GM23338 (cell line): Measurements from ENCODE around the gene PPID. TPM values are rescaled to one million over a fixed set of nuclear protein-coding genes. Genes with fewer than 3 reads are reported as not detected.

Experiments
- ATAC-seq: fragments of 200-7000 bp; cut with Tn5 transposase; 3 replicates; pipeline ENCODE4 v1.9.1; 2020
- DNase-seq: peaks from one replicate; pipeline ENCODE4 v3.0.0-alpha.2; 2015; ENCODE audit warnings: low spot score
- H2AFZ ChIP-seq: fragments of 200-600 bp; sonication (generic); 2 replicates; pipeline ENCODE4 v1.8.0; 2016; ENCODE audit warnings: antibody characterized with exemption, mild to moderate bottlenecking, moderate library complexity
- H3F3A ChIP-seq: fragments of 200-600 bp; sonication (generic); replicated peaks from 2 replicates; pipeline ENCODE4 v1.8.0; 2017; ENCODE audit warnings: antibody characterized with exemption, mixed run types, low read depth
- H3K27ac ChIP-seq: fragments of 200-600 bp; sonication (generic); 2 replicates; pipeline ENCODE4 v1.6.1; 2016; ENCODE audit warnings: low read depth
- H3K27me3 ChIP-seq: fragments of 200-600 bp; sonication (generic); 2 replicates; pipeline ENCODE4 v1.8.0; 2016; ENCODE audit warnings: mild to moderate bottlenecking, mixed run types, moderate library complexity; ENCODE audit not compliant: insufficient read depth
- H3K36me3 ChIP-seq: fragments of 200-600 bp; sonication (generic); 2 replicates; pipeline ENCODE4 v1.8.0; 2016; ENCODE audit warnings: mild to moderate bottlenecking; ENCODE audit not compliant: insufficient read depth
- H3K4me1 ChIP-seq: fragments of 200-600 bp; sonication (generic); 2 replicates; pipeline ENCODE4 v1.8.0; 2016; ENCODE audit warnings: mild to moderate bottlenecking, moderate library complexity; ENCODE audit not compliant: insufficient read depth
- H3K4me2 ChIP-seq: fragments of 200-600 bp; sonication (generic); 2 replicates; pipeline ENCODE4 v1.7.1; 2017; ENCODE audit warnings: mixed run types
- H3K4me3 ChIP-seq: fragments of 200-600 bp; sonication (generic); 2 replicates; pipeline ENCODE4 v1.6.1; 2016; ENCODE audit warnings: mixed run types
- H3K79me2 ChIP-seq: fragments of 200-600 bp; sonication (generic); replicated peaks from 2 replicates; pipeline ENCODE4 v1.8.0; 2017; ENCODE audit warnings: mild to moderate bottlenecking; ENCODE audit not compliant: insufficient read depth
- H3K9me2 ChIP-seq: fragments of 200-600 bp; sonication (generic); 2 replicates; pipeline ENCODE4 v1.8.0; 2017; ENCODE audit not compliant: insufficient read depth
- H4K20me1 ChIP-seq: fragments of 200-600 bp; sonication (generic); replicated peaks from 2 replicates; pipeline ENCODE4 v1.8.0; 2017; ENCODE audit warnings: mild to moderate bottlenecking; ENCODE audit not compliant: insufficient read depth
- H3K27ac Mint-ChIP-seq: 2 replicates; pipeline ENCODE4 v1.8.0; 2020; ENCODE audit warnings: inconsistent platforms, mild to moderate bottlenecking, moderate library complexity, mixed read lengths
- H3K27me3 Mint-ChIP-seq: 3 replicates; pipeline ENCODE4 v1.8.0; 2022; ENCODE audit warnings: low read depth, mild to moderate bottlenecking, moderate library complexity, mixed read lengths, inconsistent platforms; ENCODE audit not compliant: insufficient read depth, poor library complexity
- H3K36me3 Mint-ChIP-seq: 3 replicates; pipeline ENCODE4 v1.8.0; 2021; ENCODE audit warnings: low read depth, mild to moderate bottlenecking, inconsistent platforms, moderate library complexity, mixed read lengths
- H3K4me1 Mint-ChIP-seq: 3 replicates; pipeline ENCODE4 v1.8.0; 2020; ENCODE audit warnings: mild to moderate bottlenecking, inconsistent platforms, mixed read lengths
- H3K4me3 Mint-ChIP-seq: 3 replicates; pipeline ENCODE4 v1.8.0; 2021; ENCODE audit warnings: moderate library complexity, mild to moderate bottlenecking, inconsistent platforms, mixed read lengths
- H3K9me3 Mint-ChIP-seq: 3 replicates; pipeline ENCODE4 v1.8.0; 2020; ENCODE audit warnings: moderate library complexity, mild to moderate bottlenecking, inconsistent platforms, mixed read lengths
- CREB1 ChIP-seq: fragments of 250-450 bp; sonication (Bioruptor Pico); IDR thresholded peaks from 2 replicates; pipeline ENCODE4 v1.5.0; 2020; ENCODE audit warnings: low read depth, mild to moderate bottlenecking, moderate library complexity
- EZH2phosphoT487 ChIP-seq: fragments of 200-600 bp; sonication (generic); IDR thresholded peaks from one replicate; pipeline ENCODE4 v1.8.1; 2018; ENCODE audit warnings: antibody characterized with exemption; ENCODE audit not compliant: unreplicated experiment
- JUNB ChIP-seq: IDR thresholded peaks from one replicate; pipeline ENCODE4 v1.6.1; 2016; ENCODE audit warnings: antibody characterized with exemption; ENCODE audit not compliant: unreplicated experiment
- POLR2AphosphoS5 ChIP-seq: IDR thresholded peaks from 2 replicates; pipeline ENCODE4 v1.6.1; 2016; ENCODE audit warnings: antibody characterized with exemption, low read depth
- ZNF114 ChIP-seq: fragments of 250-450 bp; sonication (Bioruptor Pico); IDR thresholded peaks from 2 replicates; pipeline ENCODE4 v1.5.0; 2020; ENCODE audit warnings: mild to moderate bottlenecking, moderate library complexity
- polyA plus RNA-seq: library from polyadenylated mRNA; unstranded; fragments of >200 nt; fragmentation: Nextera tagmentation; extraction: Ambion mirVana; gene quantifications from 2 replicates; pipeline ENCODE4 v1.2.1, GENCODE V29; 2016
- total RNA-seq: library from RNA; depleted of rRNA; stranded (reverse); fragments of >200 nt; shearing (Covaris generic); gene quantifications from 2 replicates; pipeline ENCODE4 v1.2.3, GENCODE V29; 2014
- TF ChIP-seq, protein P1 (sequence below), 2 experiments: fragments of 200-600 bp in 1 of 2; sonication (generic) in 1 of 2; conservative IDR thresholded peaks; 2 replicates each; pipeline versions ENCODE4 v1.5.1 to v1.6.1; 2016 to 2017; ENCODE audit warnings: antibody characterized with exemption in 2 of 2, low read depth in 2 of 2, mild to moderate bottlenecking in 2 of 2, moderate library complexity in 1 of 2
- TF ChIP-seq, protein P2 (sequence below): IDR thresholded peaks from 2 replicates; pipeline ENCODE4 v1.6.1; 2016; ENCODE audit warnings: antibody characterized with exemption
- TF ChIP-seq, protein P3 (sequence below): fragments of 250-450 bp; sonication (Bioruptor Pico); IDR thresholded peaks from 2 replicates; pipeline ENCODE4 v1.5.0; 2020; ENCODE audit warnings: mild to moderate bottlenecking, moderate library complexity

The PPID gene
- total and polyA plus RNA-seq, 2 experiments from 2014 or later, result 56.6 to 66.2 TPM

DNA sequence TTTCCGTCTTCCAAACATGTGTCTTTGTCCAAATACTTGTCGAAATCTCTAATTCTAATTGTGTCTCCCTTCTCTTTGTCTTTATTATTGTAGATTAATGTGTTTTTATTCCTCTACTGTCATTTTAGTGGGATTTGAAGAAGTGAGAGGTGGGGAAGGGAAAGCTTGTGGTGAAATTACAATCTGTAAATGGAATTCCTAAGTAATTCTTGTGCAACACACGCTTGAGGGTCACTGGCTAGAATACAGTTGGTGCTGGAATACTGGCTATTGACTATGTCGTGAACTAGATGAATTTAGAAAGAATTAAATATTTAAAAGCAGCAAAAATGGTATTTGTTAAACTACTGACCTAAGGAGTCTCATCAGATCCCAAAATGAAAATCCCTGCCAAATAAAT is 34.9 kb upstream of the PPID start:
- Histone ChIP-seq H3K36me3 (no peaks in the 10 kb centered on the region), H3K9me2 (no peaks in the 10 kb centered on the region), H3K4me3 (no peak overlapping the region), H3K4me1 (no peaks in the 10 kb centered on the region), H3K27me3 (no peaks in the 10 kb centered on the region), H3F3A (no peaks in the 10 kb centered on the region), H3K27ac (no peak overlapping the region), H3K4me2 (no peak overlapping the region), H2AFZ (no peak overlapping the region), H4K20me1 (no peaks in the 10 kb centered on the region), H3K79me2 (no peaks in the 10 kb centered on the region)
- peaks cover 6% of the 10 kb centered on the region for H3K36me3 Mint-ChIP-seq
- DNase-seq (no peak), ATAC-seq (no peak)
- no peak overlapping the region for H3K27ac Mint-ChIP-seq
- H3K9me3 Mint-ChIP-seq, result peaks cover 23% of the 10 kb centered on the region
- TF ChIP-seq ZNF114 (CRISPR knock-in tag) (no peak), EZH2phosphoT487 (no peak)
- TF ChIP-seq, protein P1, sequence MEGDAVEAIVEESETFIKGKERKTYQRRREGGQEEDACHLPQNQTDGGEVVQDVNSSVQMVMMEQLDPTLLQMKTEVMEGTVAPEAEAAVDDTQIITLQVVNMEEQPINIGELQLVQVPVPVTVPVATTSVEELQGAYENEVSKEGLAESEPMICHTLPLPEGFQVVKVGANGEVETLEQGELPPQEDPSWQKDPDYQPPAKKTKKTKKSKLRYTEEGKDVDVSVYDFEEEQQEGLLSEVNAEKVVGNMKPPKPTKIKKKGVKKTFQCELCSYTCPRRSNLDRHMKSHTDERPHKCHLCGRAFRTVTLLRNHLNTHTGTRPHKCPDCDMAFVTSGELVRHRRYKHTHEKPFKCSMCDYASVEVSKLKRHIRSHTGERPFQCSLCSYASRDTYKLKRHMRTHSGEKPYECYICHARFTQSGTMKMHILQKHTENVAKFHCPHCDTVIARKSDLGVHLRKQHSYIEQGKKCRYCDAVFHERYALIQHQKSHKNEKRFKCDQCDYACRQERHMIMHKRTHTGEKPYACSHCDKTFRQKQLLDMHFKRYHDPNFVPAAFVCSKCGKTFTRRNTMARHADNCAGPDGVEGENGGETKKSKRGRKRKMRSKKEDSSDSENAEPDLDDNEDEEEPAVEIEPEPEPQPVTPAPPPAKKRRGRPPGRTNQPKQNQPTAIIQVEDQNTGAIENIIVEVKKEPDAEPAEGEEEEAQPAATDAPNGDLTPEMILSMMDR (conservative IDR thresholded peaks at IDR 0.05; ENCODE audit: low read depth in 2 of 2), result no peak
- H3K4me3 Mint-ChIP-seq, result no peak overlapping the region
- no peaks in the 10 kb centered on the region for H3K4me1 Mint-ChIP-seq
- peaks cover 1% of the 10 kb centered on the region for H3K27me3 Mint-ChIP-seq

DNA sequence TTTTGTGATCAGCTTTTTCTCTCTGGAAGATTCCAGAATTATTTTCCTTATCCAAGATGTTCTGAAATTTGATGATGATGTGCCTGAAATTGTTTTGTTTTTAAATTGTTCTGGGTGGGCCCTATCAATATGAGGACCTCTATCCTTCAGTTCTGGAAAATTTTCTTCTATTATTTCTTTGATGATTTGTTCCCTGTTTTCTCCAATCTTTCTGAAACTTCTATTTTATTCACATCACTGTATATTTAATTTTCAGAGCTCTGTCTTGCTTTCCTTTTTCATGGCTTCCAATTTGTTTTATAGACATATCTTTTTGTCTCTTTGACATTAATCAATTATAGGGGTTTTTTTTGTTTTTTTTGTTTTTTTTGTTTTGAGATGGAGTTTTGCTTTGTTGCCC is 33.4 kb upstream of the PPID start:
- Histone ChIP-seq H3K79me2 (no peaks in the 10 kb centered on the region), H3K4me1 (no peaks in the 10 kb centered on the region), H3K4me3 (no peak overlapping the region), H3K27ac (no peak overlapping the region), H2AFZ (no peak overlapping the region), H3K4me2 (no peak overlapping the region), H3K27me3 (no peaks in the 10 kb centered on the region), H4K20me1 (no peaks in the 10 kb centered on the region), H3K9me2 (no peaks in the 10 kb centered on the region), H3F3A (no peaks in the 10 kb centered on the region), H3K36me3 (no peaks in the 10 kb centered on the region)
- Mint-ChIP-seq H3K27ac (no peak overlapping the region), H3K4me3 (no peak overlapping the region), H3K36me3 (peaks cover 6% of the 10 kb centered on the region), H3K9me3 (peaks cover 23% of the 10 kb centered on the region), H3K27me3 (peaks cover 1% of the 10 kb centered on the region), H3K4me1 (no peaks in the 10 kb centered on the region)
- ATAC-seq, result no peak
- no peak for DNase-seq
- TF ChIP-seq JUNB (no peak), ZNF114 (CRISPR knock-in tag) (no peak), CREB1 (no peak), POLR2AphosphoS5 (no peak)
- TF ChIP-seq, protein P2, sequence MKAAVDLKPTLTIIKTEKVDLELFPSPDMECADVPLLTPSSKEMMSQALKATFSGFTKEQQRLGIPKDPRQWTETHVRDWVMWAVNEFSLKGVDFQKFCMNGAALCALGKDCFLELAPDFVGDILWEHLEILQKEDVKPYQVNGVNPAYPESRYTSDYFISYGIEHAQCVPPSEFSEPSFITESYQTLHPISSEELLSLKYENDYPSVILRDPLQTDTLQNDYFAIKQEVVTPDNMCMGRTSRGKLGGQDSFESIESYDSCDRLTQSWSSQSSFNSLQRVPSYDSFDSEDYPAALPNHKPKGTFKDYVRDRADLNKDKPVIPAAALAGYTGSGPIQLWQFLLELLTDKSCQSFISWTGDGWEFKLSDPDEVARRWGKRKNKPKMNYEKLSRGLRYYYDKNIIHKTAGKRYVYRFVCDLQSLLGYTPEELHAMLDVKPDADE, result no peak
- TF ChIP-seq, protein P3, sequence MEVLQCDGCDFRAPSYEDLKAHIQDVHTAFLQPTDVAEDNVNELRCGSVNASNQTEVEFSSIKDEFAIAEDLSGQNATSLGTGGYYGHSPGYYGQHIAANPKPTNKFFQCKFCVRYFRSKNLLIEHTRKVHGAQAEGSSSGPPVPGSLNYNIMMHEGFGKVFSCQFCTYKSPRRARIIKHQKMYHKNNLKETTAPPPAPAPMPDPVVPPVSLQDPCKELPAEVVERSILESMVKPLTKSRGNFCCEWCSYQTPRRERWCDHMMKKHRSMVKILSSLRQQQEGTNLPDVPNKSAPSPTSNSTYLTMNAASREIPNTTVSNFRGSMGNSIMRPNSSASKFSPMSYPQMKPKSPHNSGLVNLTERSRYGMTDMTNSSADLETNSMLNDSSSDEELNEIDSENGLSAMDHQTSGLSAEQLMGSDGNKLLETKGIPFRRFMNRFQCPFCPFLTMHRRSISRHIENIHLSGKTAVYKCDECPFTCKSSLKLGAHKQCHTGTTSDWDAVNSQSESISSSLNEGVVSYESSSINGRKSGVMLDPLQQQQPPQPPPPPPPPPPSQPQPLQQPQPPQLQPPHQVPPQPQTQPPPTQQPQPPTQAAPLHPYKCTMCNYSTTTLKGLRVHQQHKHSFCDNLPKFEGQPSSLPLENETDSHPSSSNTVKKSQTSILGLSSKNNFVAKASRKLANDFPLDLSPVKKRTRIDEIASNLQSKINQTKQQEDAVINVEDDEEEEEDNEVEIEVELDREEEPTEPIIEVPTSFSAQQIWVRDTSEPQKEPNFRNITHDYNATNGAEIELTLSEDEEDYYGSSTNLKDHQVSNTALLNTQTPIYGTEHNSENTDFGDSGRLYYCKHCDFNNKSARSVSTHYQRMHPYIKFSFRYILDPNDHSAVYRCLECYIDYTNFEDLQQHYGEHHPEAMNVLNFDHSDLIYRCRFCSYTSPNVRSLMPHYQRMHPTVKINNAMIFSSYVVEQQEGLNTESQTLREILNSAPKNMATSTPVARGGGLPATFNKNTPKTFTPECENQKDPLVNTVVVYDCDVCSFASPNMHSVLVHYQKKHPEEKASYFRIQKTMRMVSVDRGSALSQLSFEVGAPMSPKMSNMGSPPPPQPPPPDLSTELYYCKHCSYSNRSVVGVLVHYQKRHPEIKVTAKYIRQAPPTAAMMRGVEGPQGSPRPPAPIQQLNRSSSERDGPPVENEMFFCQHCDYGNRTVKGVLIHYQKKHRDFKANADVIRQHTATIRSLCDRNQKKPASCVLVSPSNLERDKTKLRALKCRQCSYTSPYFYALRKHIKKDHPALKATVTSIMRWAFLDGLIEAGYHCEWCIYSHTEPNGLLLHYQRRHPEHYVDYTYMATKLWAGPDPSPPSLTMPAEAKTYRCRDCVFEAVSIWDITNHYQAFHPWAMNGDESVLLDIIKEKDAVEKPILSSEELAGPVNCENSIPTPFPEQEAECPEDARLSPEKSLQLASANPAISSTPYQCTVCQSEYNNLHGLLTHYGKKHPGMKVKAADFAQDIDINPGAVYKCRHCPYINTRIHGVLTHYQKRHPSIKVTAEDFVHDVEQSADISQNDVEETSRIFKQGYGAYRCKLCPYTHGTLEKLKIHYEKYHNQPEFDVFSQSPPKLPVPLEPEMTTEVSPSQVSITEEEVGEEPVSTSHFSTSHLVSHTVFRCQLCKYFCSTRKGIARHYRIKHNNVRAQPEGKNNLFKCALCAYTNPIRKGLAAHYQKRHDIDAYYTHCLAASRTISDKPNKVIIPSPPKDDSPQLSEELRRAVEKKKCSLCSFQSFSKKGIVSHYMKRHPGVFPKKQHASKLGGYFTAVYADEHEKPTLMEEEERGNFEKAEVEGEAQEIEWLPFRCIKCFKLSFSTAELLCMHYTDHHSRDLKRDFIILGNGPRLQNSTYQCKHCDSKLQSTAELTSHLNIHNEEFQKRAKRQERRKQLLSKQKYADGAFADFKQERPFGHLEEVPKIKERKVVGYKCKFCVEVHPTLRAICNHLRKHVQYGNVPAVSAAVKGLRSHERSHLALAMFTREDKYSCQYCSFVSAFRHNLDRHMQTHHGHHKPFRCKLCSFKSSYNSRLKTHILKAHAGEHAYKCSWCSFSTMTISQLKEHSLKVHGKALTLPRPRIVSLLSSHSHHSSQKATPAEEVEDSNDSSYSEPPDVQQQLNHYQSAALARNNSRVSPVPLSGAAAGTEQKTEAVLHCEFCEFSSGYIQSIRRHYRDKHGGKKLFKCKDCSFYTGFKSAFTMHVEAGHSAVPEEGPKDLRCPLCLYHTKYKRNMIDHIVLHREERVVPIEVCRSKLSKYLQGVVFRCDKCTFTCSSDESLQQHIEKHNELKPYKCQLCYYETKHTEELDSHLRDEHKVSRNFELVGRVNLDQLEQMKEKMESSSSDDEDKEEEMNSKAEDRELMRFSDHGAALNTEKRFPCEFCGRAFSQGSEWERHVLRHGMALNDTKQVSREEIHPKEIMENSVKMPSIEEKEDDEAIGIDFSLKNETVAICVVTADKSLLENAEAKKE (CRISPR knock-in tag), result no peak
- TF ChIP-seq, protein P1 (conservative IDR thresholded peaks at IDR 0.05; ENCODE audit: low read depth in 2 of 2), result no peak
